NCI-H510A (cell line): ENCODE measurements around the gene ARHGAP45.
"Not testable (repeated sequence)": the region's sequence is repeated elsewhere in the genome, so short reads cannot be mapped to it uniquely, and the experiment has no call there.

ENCODE experiments used
- DNase-seq: peaks from one replicate; lab custom pipeline; 2025; lab: John Stamatoyannopoulos, UW

The ARHGAP45 gene

GRCh38 chr19:1116726-1117581, 50.0 kb downstream of the ARHGAP45 start:
- DNase-seq, result no peak

- DNase-seq, result no peak
Measured at GRCh38 chr19:1117654-1118053, 50.7 kb downstream of the ARHGAP45 start.

- no peak for DNase-seq
Measured at GRCh38 chr19:1118999-1119398, 52.0 kb downstream of the ARHGAP45 start.

- DNase-seq, result no peak
Measured at GRCh38 chr19:1119475-1120217, 52.7 kb downstream of the ARHGAP45 start.

- no peak for DNase-seq
Measured at GRCh38 chr19:1121395-1121794, 54.4 kb downstream of the ARHGAP45 start.

- no peak for DNase-seq
Measured at GRCh38 chr19:1122021-1122971, 55.3 kb downstream of the ARHGAP45 start.

GRCh38 chr19:1122972-1123363, 56.0 kb downstream of the ARHGAP45 start:
- DNase-seq, result no peak

- DNase-seq, result no peak
Measured at GRCh38 chr19:1123381-1123780, 56.4 kb downstream of the ARHGAP45 start.

DNA sequence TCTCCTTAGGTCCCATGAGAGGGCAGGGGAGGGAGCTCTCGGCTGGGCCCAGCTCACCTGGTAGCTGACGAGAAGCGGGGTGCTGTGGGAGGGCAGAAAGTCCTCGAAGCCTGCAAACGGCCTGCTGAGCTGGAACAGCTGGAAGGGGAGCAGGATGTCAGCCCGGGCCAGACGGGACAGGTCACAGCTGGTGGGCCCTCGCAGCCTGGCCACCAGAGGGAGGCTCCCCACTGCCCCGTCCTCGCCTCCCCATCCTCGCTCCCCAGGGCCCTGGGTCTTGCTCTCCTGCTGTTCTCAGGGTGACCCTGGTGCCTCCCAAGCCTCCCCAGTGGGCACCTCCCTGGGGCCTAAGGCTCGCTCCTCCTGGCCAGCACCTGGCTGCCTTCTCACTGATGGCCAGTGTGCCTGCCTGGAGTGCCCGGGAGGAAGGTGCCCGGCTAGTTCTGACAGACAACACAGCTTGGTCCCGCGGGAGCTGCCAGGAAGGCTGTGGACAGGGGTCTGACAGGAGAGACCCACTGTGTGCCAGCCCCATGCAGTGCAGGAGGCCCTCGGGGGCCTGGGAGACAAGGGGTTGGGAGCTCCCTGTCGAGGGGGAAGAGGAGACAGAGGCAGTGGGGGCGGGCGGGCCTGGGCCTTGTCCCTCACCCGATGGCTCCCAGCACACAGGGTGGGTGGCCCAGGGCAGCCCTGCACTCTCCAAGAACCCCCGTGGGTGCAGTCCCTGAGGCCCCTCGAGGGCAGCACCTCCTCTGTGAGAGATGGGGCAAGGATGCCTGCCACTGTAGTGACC, 57.1 kb downstream of the ARHGAP45 start:
- DNase-seq, result no peak

GRCh38 chr19:1125601-1126467, 58.9 kb downstream of the ARHGAP45 start:
- no peak for DNase-seq

DNA sequence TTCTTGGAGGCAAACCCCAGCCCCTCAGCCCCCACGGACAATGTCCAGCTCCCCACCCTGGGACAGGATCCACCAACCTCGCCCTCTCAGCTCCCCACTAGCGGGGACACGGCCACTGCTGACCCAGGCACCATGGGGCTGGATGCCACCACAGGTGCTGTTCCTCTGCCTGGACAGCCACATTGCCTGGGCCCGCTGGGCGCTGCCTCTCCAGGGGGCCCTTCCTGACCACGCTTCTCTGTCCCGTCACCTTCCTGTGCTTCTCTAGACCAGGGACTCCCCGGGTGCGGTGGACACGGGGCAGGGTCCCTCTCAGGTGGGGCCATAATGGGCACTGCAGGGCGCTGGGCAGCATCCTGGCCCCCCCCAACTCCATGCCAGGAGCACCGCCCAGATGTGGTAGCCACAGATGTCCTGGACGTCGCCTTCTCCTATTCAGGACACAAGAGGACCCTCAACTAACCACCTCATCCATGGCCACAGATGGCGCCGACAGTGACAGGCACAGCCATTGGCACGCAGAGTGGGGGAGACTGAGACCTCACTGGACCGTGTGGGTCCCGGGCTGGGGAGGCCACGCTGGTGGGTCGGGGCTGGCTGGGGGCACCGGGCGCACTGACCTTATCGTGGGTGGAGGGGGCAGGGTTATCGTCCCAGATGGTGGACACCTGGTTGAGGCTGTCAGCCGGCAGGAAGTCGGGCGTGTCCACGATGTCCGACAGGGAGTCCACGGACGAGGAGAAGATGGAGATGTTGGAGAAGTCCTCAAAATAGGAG, 60.2 kb downstream of the ARHGAP45 start:
- DNase-seq, result no peak

DNA sequence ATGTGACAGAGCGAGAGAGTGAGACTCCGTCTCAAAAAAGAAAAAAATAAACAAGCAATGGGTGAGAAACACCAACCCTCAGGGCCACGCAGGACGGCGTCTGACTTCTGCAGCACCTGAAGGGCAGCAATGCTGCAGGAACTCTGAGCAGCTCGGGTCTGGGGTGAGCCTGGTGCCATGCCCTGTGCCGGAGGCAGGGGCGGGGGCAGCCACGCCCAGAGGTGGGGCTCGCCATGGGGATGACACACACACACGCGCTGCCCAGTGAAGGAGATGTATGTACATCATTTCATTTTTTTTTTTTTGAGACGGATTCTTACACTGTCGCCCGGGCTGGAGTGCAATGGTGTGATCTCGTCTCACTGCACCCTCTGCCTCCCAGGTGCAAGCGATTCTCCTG, 61.1 kb downstream of the ARHGAP45 start:
- no peak for DNase-seq

DNA sequence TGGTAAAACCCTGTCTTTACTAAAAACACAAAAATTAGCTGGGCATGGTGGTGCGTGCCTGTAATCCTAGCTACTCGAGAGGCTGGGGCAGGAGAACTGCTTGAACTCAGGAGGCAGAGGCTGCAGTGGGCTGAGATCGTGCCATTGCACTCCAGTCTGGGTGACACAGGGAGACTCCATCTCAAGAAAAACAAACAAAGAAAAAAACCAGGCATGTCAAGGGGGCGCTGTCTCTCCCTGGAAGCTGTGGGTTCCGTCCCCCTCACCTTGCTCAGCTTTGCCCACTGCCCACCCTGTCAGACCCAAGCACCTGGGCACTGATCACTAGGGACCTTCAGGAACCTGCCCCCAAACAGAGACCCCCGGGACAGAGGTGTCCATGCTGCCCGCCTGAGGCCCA, 62.1 kb downstream of the ARHGAP45 start:
- DNase-seq, result not testable (repeated sequence)

DNA sequence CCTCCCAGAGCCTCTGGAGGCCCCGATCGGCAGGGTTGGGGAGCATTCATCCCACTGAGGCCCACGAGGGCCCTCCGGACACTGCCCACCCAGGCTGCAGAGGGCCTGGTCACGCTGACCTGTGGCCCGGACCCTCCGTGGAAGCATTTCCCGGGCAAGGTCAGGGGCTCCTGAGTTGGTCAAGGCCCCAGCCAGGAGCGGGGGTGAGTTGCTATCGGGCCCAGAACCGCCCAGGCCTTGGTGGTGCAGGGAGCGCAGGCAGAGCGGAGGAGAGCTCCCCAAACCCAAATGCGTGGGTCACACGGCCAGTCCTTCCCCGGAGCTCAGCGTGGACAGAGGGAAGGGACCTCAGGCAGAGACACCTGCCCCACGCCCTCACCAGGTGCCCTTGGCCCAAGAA, 62.6 kb downstream of the ARHGAP45 start:
- no peak for DNase-seq

DNA sequence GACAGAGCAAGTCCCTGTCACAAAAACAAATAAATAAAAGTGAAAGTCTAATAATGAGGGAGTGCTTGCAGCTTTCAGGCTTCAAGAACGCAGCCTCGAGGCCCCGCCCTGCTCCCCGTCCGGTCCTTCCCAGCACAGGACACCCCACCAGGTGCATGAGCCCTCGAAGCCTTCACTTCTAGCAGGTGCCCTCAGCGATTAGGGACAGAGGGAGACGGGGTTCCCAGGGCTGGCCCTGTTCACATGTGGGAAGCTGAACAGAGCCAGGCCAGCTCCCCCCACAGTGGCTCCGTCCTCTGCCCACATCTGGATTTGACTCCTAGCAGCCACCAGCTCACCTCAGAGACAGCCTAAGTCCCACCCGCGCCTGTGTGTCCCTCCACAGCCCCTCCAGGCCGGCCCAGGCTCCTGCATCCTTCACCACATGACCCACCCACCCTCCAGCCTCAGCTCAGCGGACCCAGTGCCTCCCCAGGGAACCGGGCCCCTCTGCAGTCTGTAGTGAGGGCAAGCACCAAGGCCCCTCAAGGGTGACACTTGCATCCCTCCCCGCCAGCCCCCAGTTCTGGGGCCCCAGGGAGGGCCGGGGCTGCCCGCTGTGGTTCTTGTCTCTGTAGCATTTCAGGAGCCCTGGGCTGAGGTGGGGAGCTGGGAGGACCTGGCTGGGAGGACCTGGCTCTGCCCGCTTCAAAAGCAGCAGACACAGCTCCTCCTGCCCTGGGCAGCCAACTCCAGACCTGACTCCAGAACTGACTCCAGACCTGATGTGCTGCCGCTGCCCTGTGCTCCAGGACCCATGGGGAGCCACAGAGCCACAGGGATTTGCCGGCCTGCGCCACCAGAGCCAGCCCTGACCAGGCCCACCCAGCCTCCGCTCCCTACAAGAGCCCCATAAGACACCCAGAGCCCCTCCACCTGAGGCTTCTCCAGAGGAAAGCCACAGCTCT, 64.1 kb downstream of the ARHGAP45 start:
- no peak for DNase-seq

DNA sequence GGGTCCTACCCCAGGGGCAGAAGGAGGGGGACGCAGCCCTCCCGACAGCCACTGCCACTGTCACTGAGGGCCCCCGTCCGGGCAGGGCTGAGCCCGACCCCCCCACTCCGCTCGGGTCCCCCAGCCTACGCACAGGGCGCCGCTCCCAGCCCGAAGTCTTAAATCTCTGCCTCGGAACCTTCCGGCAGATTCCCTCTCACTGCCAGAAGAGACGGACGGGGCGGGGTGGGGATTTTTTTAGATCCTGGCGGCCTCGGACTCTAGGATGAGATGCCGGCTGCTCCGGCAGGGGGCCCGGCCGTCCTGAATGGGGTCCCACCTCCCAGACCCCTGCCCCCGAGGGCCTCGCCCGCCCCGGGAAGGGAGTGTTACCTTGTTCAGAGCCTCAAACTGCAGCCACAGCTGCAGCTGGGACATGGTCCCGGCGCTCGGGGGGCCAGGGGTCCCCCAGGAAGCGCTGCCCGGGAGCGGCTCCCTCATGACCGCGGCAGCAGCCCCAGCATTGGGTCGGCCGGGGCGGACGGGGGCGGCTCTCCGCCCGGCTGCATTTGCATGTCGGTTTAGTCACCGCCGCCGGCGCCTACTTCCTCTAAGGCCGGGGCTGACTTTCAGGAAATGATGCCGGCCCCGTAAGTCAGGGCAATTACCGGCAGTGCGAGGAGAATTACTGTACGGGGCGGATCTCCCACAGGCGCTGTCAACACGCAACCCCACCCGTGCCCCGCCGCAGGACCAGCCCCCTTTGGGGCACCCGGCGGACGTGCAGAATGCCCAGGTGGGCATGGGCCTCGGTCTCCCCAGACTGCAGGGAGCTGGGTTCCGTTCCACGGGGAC, 65.0 kb downstream of the ARHGAP45 start:
- no peak for DNase-seq

- DNase-seq, result no peak
Measured at GRCh38 chr19:1132552-1133383, 65.8 kb downstream of the ARHGAP45 start.
